Neural cell (in vitro differentiated cells): ENCODE measurements around the gene UPF1.

ENCODE experiments used
- EP300 ChIP-seq: fragments of 450-650 bp; conservative IDR thresholded peaks from 2 replicates; pipeline ENCODE4 v1.6.1; 2014; ENCODE audit warnings: antibody characterized with exemption, mild to moderate bottlenecking, moderate library complexity; ENCODE audit not compliant: poor library complexity, severe bottlenecking
- POLR2AphosphoS5 ChIP-seq: IDR thresholded peaks from 2 replicates; pipeline ENCODE4 v1.6.1; 2012
- TF ChIP-seq, protein P1 (sequence below): IDR thresholded peaks from 2 replicates; pipeline ENCODE4 v1.6.1; 2012; ENCODE audit warnings: borderline replicate concordance
- TF ChIP-seq, protein P2 (sequence below): fragments of 450-650 bp; IDR thresholded peaks from 2 replicates; pipeline ENCODE4 v1.5.1; 2014; ENCODE audit warnings: antibody characterized with exemption, mild to moderate bottlenecking, moderate library complexity; ENCODE audit not compliant: poor library complexity, severe bottlenecking

DNA sequence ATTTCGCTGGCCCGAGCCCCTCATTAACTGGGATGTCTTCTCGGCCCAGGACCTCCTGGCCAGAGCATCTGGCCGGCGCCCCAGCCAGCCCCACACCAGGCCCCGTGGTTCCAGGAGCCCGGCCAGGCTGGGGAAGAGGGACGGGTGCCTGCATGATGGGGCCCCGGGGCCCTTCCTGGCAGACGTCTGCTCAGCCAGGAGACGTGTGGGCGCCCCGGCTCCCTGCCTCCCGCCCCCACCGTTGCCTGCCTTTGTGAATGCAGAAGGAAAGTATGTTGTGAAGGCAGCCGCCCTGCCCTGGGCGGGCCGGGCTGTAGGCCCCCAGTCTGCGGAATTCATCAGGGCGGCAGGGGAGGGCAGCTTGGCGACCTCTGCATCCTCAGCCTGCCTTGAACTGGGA lies 36.2 kb upstream of the UPF1 start:
- TF ChIP-seq, protein P1, sequence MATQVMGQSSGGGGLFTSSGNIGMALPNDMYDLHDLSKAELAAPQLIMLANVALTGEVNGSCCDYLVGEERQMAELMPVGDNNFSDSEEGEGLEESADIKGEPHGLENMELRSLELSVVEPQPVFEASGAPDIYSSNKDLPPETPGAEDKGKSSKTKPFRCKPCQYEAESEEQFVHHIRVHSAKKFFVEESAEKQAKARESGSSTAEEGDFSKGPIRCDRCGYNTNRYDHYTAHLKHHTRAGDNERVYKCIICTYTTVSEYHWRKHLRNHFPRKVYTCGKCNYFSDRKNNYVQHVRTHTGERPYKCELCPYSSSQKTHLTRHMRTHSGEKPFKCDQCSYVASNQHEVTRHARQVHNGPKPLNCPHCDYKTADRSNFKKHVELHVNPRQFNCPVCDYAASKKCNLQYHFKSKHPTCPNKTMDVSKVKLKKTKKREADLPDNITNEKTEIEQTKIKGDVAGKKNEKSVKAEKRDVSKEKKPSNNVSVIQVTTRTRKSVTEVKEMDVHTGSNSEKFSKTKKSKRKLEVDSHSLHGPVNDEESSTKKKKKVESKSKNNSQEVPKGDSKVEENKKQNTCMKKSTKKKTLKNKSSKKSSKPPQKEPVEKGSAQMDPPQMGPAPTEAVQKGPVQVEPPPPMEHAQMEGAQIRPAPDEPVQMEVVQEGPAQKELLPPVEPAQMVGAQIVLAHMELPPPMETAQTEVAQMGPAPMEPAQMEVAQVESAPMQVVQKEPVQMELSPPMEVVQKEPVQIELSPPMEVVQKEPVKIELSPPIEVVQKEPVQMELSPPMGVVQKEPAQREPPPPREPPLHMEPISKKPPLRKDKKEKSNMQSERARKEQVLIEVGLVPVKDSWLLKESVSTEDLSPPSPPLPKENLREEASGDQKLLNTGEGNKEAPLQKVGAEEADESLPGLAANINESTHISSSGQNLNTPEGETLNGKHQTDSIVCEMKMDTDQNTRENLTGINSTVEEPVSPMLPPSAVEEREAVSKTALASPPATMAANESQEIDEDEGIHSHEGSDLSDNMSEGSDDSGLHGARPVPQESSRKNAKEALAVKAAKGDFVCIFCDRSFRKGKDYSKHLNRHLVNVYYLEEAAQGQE: no peak
- TF ChIP-seq POLR2AphosphoS5 (no peak), EP300 (no peak)
- TF ChIP-seq, protein P2, sequence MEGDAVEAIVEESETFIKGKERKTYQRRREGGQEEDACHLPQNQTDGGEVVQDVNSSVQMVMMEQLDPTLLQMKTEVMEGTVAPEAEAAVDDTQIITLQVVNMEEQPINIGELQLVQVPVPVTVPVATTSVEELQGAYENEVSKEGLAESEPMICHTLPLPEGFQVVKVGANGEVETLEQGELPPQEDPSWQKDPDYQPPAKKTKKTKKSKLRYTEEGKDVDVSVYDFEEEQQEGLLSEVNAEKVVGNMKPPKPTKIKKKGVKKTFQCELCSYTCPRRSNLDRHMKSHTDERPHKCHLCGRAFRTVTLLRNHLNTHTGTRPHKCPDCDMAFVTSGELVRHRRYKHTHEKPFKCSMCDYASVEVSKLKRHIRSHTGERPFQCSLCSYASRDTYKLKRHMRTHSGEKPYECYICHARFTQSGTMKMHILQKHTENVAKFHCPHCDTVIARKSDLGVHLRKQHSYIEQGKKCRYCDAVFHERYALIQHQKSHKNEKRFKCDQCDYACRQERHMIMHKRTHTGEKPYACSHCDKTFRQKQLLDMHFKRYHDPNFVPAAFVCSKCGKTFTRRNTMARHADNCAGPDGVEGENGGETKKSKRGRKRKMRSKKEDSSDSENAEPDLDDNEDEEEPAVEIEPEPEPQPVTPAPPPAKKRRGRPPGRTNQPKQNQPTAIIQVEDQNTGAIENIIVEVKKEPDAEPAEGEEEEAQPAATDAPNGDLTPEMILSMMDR: no peak
